Sigmoid colon (tissue), 7 donors: ENCODE data around the gene TRMT112. TPM values are rescaled to one million over a fixed set of nuclear protein-coding genes. Genes with fewer than 3 reads are reported as not detected.

Source experiments
- DNase-seq: peaks from one replicate; pipeline ENCODE4 v3.0.0-alpha.2; 2019
- H3K27ac ChIP-seq, 4 donors: fragments of 200-600 bp; sonication (generic); one replicate each; pipeline ENCODE4 v1.5.1; 2016 to 2019; ENCODE audit warnings: mild to moderate bottlenecking in 1 of 4
- H3K27me3 ChIP-seq, 3 donors: fragments of 200-600 bp; sonication (generic); one replicate each; pipeline ENCODE4 v1.5.1; 2019; ENCODE audit warnings: mild to moderate bottlenecking in 1 of 3
- H3K36me3 ChIP-seq, 4 donors: fragments of 200-600 bp; sonication (generic); one replicate each; pipeline ENCODE4 v1.5.1; 2016 to 2019
- H3K4me1 ChIP-seq, 4 donors: fragments of 200-600 bp; sonication (generic); one replicate each; pipeline ENCODE4 v1.5.1; 2017 to 2019
- H3K4me3 ChIP-seq, 4 donors: fragments of 200-600 bp; sonication (generic); one replicate each; pipeline ENCODE4 v1.5.1; 2017 to 2019; ENCODE audit warnings: mild to moderate bottlenecking in 2 of 4, moderate library complexity in 1 of 4
- H3K9me3 ChIP-seq, 4 donors: fragments of 200-600 bp in 3 of 4; sonication (generic) in 3 of 4; one replicate each; pipeline versions ENCODE4 v1.5.1 to v1.6.1; 2013 to 2019
- EP300 ChIP-seq, 4 donors: sonication (generic); formaldehyde crosslinking; IDR thresholded peaks; one replicate each; pipeline ENCODE4 v1.6.1; 2017; ENCODE audit warnings: antibody characterized with exemption in 4 of 4
- POLR2A ChIP-seq, 2 donors: fragments of 450-650 bp; IDR thresholded peaks; one replicate each; pipeline ENCODE4 v1.6.1; 2016; ENCODE audit warnings: antibody characterized with exemption in 2 of 2, mild to moderate bottlenecking in 2 of 2, moderate library complexity in 2 of 2
- POLR2AphosphoS5 ChIP-seq, 4 donors: sonication (generic); formaldehyde crosslinking; IDR thresholded peaks; one replicate each; pipeline ENCODE4 v1.6.1; 2017; ENCODE audit warnings: antibody characterized with exemption in 4 of 4
- WGBS, 2 donors: extraction: QIAGEN DNeasy Blood & Tissue Kit; methylation state at CpG; one replicate each; pipeline ENCODE4 v1.1.7; 2013; 5-methylcytosine and 5-hydroxymethylcytosine counted together
- intact Hi-C: fragments of 100-400 bp; cut with DNase I; formaldehyde crosslinking; loops from one replicate; pipeline ENCODE4 v1.15.1; 2023
- polyA plus RNA-seq, 3 donors: library from polyadenylated mRNA; stranded (reverse); fragments of 200-250 nt; gene quantifications; one replicate each; pipeline ENCODE4 v1.2.3, GENCODE V29; 2013
- total RNA-seq, 4 donors: library from RNA; depleted of rRNA; stranded (reverse); fragments of >200 nt; gene quantifications; one replicate each; pipeline ENCODE4 v1.1.0, GENCODE V29; 2016
- TF ChIP-seq, protein P1 (sequence below), 4 experiments: fragments of 450-650 bp in 3 of 4; fragments of 200-600 bp in 1 of 4; IDR thresholded peaks; one replicate each; pipeline ENCODE4 v1.5.1; 2016 to 2019; ENCODE audit warnings: antibody characterized with exemption in 4 of 4, mild to moderate bottlenecking in 3 of 4, moderate library complexity in 2 of 4
- donor health status: healthy with polysubstance abuse.
- donor health status: Bipolar disorder and iron deficiency.
- donor health status: healthy.

Gene TRMT112
- total and polyA plus RNA-seq, 7 donors: 148 to 353 (median 232) TPM

DNA sequence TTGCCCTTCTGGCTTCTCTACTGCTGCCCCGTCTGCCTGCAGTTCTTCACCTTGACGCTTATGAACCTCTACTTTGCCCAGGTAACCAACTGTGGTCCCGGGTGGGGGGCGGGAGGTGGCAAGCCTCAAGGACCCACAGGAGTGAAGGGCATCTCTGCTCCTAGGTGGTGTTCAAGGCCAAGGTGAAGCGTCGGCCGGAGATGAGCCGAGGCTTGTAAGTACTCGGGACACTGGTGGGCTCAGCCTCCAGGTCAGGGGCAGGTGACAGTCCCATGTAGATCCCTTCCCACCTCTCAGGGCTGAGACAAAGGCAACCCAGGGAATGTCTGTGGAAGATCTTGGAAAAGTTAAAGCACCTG lies 30.6 kb downstream of the TRMT112 start:
- Histone ChIP-seq H3K4me1 (peaks cover 0 to 39% (median 37%) of the 10 kb centered on the region in 4 donors), H3K9me3 (no peaks in the 10 kb centered on the region), H3K36me3 (peaks cover 0 to 12% (median 6%) of the 10 kb centered on the region in 4 donors), H3K27me3 (peaks cover 8 to 26% (median 22%) of the 10 kb centered on the region in 3 donors), H3K27ac (no peak overlapping the region), H3K4me3 (no peak overlapping the region)
- 87 to 93% methylated on average over 9 of the region's 9 CpGs for WGBS, 2 donors
- no peak for DNase-seq
- intact Hi-C loops: no loop called here
- TF ChIP-seq EP300 (IDR thresholded peaks at IDR 0.05) (no peak), POLR2A (IDR thresholded peaks at IDR 0.05) (no peak), POLR2AphosphoS5 (IDR thresholded peaks at IDR 0.05) (no peak)
- TF ChIP-seq, protein P1, sequence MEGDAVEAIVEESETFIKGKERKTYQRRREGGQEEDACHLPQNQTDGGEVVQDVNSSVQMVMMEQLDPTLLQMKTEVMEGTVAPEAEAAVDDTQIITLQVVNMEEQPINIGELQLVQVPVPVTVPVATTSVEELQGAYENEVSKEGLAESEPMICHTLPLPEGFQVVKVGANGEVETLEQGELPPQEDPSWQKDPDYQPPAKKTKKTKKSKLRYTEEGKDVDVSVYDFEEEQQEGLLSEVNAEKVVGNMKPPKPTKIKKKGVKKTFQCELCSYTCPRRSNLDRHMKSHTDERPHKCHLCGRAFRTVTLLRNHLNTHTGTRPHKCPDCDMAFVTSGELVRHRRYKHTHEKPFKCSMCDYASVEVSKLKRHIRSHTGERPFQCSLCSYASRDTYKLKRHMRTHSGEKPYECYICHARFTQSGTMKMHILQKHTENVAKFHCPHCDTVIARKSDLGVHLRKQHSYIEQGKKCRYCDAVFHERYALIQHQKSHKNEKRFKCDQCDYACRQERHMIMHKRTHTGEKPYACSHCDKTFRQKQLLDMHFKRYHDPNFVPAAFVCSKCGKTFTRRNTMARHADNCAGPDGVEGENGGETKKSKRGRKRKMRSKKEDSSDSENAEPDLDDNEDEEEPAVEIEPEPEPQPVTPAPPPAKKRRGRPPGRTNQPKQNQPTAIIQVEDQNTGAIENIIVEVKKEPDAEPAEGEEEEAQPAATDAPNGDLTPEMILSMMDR (IDR thresholded peaks at IDR 0.05): no peak

DNA sequence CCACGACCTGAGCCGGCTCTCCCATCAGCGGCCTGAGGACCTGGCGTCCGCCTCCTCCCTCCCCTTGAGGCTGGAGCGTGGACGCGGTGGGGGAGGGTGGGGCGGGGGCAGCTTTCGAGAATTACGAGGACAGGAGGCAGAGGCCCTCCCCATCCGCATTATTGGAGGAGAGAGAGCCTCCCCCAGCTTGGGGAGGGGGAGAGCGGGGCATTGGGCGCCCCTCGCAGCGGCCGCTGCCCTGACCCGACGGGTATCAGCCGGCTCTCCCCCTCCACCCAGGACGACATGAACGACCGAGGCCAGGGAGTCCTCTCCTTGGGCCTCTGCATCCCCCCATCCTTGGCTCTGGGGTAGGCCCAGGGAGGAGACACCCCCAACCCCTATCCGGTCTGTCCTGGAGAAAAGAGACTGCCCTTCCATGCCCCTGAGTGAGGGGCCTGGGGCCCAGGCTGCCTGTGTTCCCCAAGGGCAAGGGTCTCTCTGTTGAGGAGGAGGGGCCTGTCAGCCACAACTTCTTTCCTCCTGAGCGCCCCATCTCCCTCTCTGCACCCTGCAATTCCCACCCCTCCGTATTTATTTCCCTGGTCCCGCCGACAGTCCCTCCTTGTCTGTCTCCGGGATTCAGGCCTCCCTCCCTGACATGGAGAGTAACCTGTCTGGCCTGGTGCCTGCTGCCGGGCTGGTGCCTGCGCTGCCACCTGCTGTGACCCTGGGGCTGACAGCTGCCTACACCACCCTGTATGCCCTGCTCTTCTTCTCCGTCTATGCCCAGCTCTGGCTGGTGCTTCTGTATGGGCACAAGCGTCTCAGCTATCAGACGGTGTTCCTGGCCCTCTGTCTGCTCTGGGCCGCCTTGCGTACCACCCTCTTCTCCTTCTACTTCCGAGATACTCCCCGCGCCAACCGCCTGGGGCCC lies 31.2 kb downstream of the TRMT112 start:
- no peak for DNase-seq
- Histone ChIP-seq H3K27ac (peak overlapping the region; percentile 96 to 99 (median 98)), H3K27me3 (peaks cover 2 to 19% (median 15%) of the 10 kb centered on the region in 3 donors), H3K4me3 (peak overlapping the region; percentile 69 to 81 (median 76)), H3K4me1 (peaks cover 0 to 33% (median 30%) of the 10 kb centered on the region in 4 donors), H3K36me3 (peaks cover 0 to 18% (median 10%) of the 10 kb centered on the region in 4 donors), H3K9me3 (no peaks in the 10 kb centered on the region)
- intact Hi-C loops: no loop called here
- TF ChIP-seq POLR2AphosphoS5 (IDR thresholded peaks at IDR 0.05) (no peak), POLR2A (IDR thresholded peaks at IDR 0.05) (no peak), EP300 (IDR thresholded peaks at IDR 0.05) (no peak)
- TF ChIP-seq, protein P1 (IDR thresholded peaks at IDR 0.05): no peak
- WGBS, 2 donors: 18 to 28% methylated on average over 40 of the region's 40 CpGs

DNA sequence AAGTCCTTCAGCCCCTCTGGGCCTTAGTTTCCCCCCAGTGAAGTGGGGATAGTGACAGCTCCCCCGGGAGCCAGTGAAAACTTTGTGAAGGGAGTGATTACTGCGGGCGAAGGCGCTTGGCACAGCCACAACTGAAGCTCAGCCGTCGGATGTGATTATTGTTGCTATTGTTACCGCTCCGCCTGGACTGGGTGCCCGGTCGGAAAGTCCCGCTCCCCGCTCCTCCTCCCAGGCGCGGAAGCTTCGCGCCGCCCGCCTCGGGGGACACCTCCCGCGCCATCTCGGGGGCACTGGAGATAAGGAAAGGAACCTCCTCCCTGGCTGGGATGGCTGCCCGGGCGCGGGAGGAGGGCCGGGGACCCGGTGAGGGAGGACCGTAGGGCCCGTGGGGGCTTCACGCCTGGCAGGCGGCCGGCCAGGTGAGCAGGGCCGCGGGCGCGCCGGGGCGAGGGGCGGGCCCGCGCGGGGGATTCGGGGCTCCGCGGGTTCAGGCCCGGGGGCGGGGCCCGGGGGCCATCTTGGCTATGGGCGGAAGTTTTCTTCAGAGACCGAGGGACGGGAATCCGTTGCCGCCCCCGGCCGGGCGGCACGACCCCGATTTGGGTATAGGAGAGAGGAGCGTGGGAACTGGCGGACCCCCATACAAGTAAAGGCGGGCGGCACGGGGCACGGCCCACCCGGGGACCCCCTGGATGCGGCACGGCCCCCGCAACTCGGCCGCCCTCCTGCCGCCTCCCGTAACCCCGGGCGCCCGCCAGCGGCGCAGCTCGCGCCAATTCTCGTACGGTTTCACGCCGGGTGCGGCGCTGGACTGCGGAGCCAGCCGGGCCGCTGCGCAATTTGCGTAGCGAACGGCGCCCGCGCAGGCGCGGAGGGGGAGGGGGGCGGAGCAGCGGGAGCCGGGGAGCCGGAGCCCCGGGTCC lies 32.1 kb downstream of the TRMT112 start, which contains the start of gene GPR137:
Gene GPR137 (plus strand): TSS at position 887 of the 923 bp plus-strand sequence. CDS start 677 bp downstream, outside the sequence.
- intact Hi-C loops: loop anchor here (1.0 kb wide), 1 partner anchor 15 kb away; no protein-coding TSS in a partner anchor
- H3K36me3 ChIP-seq: peaks cover 0 to 22% (median 13%) of the 10 kb centered on the region in 4 donors
- peak; percentile 92 for DNase-seq
- peak within 1 kb of the TSS; percentile 96 to 99 (median 98) for H3K27ac ChIP-seq
- H3K4me1 ChIP-seq: peaks cover 0 to 31% (median 28%) of the 10 kb centered on the region in 4 donors
- H3K27me3 ChIP-seq: peaks cover 0 to 10% (median 6%) of the 10 kb centered on the region in 3 donors
- no peaks in the 10 kb centered on the region for H3K9me3 ChIP-seq
- 1% methylated on average over 102 of the region's 102 CpGs for WGBS, 2 donors
- peak within 1 kb of the TSS; percentile 69 to 81 (median 76) for H3K4me3 ChIP-seq
- TF ChIP-seq POLR2AphosphoS5 (IDR thresholded peaks at IDR 0.05): peak; percentile 4 to 49 (median 38)
- peak in 1 of 2 donors; percentile 24 for TF ChIP-seq POLR2A (IDR thresholded peaks at IDR 0.05)
- TF ChIP-seq EP300 (IDR thresholded peaks at IDR 0.05): no peak
- TF ChIP-seq, protein P1 (IDR thresholded peaks at IDR 0.05): no peak
